RWPE1 (cell line): ENCODE data around the gene LAMA4.

Source experiments
- CTCF ChIA-PET: fragments of 350-600 bp; sonication (Branson Sonifier 250); formaldehyde crosslinking; extraction: SDS; loops from one replicate; lab custom pipeline; 2021; lab: Yijun Ruan, JAX
- POLR2A ChIA-PET: fragments of 400-600 bp; formaldehyde crosslinking; extraction: SDS; loops from one replicate; lab custom pipeline; 2020; ENCODE audit warnings: antibody characterized with exemption; ENCODE audit not compliant: low non-redundant PET; lab: Yijun Ruan, JAX
- DNase-seq: peaks from one replicate; pipeline ENCODE4 v3.0.0; 2012; ENCODE audit warnings: low spot score
- H3K27ac ChIP-seq: fragments of 450-650 bp; 2 replicates; pipeline ENCODE4 v1.5.1; 2017
- TF ChIP-seq, protein P1 (sequence below): fragments of 450-650 bp; conservative IDR thresholded peaks from 2 replicates; pipeline ENCODE4 v1.5.1; 2017; ENCODE audit warnings: low read depth, mild to moderate bottlenecking

LAMA4 gene

DNA sequence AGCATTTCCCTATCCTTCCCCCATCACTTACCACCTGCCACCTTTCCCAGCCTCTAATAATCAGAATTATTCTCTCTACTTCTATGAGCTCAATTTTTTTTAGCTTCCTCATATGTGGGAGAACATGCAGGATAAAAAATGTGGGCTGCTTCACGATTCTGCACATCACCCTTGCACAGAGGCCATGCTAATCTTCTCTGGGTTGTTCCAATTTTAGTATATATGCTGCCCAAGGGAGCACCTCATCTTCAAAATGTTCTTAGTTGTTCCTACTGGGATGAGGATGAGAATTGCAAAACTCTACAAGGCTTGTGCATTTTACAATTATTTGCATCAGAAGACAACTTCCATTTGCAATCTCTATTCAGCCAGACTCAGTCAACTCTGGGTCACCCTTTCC is 58.1 kb downstream of the LAMA4 start:
- POLR2A ChIA-PET, result no interaction called here

DNA sequence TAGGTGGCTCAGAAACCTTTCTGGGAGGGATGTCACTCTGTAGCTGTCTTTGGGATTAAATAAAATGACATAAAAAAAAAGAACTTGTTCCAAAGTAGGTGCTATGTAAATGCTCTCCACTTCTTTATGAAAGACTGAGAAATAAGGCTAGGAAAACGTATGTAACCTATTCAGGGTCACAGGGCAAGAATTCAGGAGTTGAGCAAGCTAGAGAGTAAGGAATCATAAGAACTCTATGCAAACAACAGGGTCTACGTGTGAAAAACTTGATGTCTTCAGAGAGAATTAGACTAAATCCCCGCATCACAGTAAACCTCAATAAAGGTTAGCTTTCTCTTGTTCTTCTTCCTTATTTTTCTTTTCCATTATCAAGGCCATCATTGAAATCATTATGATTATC is 59.2 kb downstream of the LAMA4 start:
- ChIA-PET CTCF (no interaction called here), POLR2A (no interaction called here)
- no peak overlapping the region for H3K27ac ChIP-seq
- TF ChIP-seq, protein P1, sequence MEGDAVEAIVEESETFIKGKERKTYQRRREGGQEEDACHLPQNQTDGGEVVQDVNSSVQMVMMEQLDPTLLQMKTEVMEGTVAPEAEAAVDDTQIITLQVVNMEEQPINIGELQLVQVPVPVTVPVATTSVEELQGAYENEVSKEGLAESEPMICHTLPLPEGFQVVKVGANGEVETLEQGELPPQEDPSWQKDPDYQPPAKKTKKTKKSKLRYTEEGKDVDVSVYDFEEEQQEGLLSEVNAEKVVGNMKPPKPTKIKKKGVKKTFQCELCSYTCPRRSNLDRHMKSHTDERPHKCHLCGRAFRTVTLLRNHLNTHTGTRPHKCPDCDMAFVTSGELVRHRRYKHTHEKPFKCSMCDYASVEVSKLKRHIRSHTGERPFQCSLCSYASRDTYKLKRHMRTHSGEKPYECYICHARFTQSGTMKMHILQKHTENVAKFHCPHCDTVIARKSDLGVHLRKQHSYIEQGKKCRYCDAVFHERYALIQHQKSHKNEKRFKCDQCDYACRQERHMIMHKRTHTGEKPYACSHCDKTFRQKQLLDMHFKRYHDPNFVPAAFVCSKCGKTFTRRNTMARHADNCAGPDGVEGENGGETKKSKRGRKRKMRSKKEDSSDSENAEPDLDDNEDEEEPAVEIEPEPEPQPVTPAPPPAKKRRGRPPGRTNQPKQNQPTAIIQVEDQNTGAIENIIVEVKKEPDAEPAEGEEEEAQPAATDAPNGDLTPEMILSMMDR, result no peak
- no peak for DNase-seq

More for the DNA sequence above, 58.1 kb downstream of the LAMA4 start:
- CTCF ChIA-PET, result interaction anchor here (1.1 kb wide), 1 partner anchor 38 kb away, joined by 3 read pairs; no protein-coding TSS in a partner anchor
- TF ChIP-seq, protein P1, result no peak
- DNase-seq, result no peak
- H3K27ac ChIP-seq, result no peak overlapping the region

DNA sequence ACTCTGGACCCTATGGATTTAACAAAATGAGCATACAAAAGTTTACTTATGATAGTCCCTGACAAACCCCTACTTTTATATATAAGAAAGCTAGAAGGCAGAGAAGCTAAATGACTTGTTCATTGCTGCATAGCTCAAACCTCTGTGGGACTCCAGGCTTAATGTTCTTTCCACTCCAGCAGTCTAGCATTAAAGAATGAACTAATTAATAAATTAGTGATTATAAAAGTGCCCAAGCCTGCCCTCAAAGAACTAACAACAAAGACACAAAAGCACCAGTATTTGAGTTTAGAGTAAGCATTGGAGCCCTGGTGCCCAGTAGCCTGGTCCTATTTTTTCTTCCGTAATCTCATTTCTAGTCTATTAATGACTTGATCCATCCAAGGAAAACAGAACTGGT is 59.9 kb downstream of the LAMA4 start:
- POLR2A ChIA-PET, result no interaction called here
- CTCF ChIA-PET, result no interaction called here
- no peak for DNase-seq
- TF ChIP-seq, protein P1, result no peak
- H3K27ac ChIP-seq, result no peak overlapping the region

DNA sequence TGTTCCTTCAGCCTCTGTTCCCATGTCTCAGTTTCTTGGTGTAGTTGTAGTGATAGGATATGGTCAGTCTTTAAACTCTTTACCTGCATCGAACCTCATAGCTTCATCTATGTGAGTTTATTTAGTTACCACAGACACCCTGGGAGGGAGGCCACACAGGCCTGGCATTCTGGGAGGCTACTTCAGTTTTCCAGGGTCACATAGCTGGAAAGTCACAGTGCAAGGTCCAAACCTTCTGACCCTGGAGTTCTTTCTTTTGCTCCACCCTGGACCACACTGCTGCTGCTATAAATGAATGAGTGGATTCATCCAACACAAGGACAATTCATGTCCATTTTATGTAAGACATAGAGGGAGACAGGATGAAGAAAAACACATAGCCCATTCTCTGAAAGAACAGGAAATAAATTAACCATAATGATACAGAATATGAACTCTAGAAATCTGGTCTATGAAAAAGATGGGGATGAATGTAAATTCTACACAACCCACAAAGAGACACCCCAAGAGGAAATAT is 60.8 kb downstream of the LAMA4 start:
- ChIA-PET POLR2A (no interaction called here), CTCF (interaction anchor here (0.6 kb wide), 1 partner anchor 150 kb away, joined by 4 read pairs; no protein-coding TSS in a partner anchor)
- DNase-seq, result no peak
- H3K27ac ChIP-seq, result no peak overlapping the region
- TF ChIP-seq, protein P1, result no peak

DNA sequence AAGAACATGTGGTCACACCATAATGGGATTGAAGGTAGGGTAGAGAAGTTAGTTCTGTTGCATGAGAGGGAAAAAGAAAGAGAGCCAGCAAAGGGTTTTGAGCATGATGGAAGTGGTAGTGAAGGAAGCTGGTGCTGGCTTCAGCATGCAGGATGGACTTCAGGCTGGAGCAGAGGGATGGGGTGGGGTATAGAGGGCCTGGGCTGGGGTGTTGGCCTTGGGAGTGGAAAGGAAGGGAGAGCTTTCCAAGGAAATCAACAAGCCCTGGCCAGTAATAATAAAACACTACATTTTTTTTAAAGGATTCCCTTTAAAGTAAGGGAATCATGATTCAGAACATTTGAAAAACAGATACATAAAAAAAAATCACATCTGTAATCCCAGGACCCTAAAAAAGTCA is 61.2 kb downstream of the LAMA4 start:
- H3K27ac ChIP-seq, result no peak overlapping the region
- TF ChIP-seq, protein P1, result no peak
- DNase-seq, result no peak
- CTCF ChIA-PET, result interaction anchor here (0.6 kb wide), 1 partner anchor 151 kb away, joined by 4 read pairs; no protein-coding TSS in a partner anchor
- POLR2A ChIA-PET, result no interaction called here

DNA sequence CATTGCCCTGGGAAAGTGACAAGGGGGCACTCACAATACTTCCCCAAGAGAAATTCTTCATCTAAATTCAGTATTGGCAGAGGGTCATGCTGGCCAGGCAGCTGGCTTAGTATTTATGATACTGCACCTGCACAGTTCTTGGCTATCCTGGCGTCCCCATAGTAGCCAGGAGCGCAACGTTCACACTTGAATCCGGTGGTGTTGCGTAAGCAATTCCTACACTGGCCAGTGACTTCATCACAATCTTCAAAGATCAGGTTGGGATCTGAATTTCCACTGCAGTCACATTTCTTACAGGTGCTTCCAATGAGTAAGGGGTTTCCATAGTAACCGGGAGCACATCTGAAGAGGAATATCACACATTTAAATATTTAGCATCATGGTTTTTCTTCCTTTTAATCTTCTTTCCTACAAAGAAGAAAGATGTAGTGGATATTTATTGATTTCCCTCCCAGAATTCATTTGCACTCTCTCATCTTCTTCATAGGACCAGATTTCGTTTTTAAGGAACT is 62.8 kb downstream of the LAMA4 start:
- ChIA-PET POLR2A (no interaction called here), CTCF (interaction anchor here (0.5 to 1.1 kb wide), 2 partner anchors 11 to 29 kb away, joined by 3 read pairs; no protein-coding TSS in a partner anchor)
- no peak overlapping the region for H3K27ac ChIP-seq
- TF ChIP-seq, protein P1, result no peak
- no peak for DNase-seq
